Measurements from ENCODE around the gene WDR59.

- TF ChIP-seq CTCF (IDR thresholded peaks at IDR 0.05) (no peak), ZFX (IDR thresholded peaks at IDR 0.05; ENCODE audit: borderline replicate concordance) (no peak)
Measured at GRCh38 chr16:75021410-75021809, 36.5 kb upstream of the WDR59 start.

All from 22Rv1 (cell line).